Lower leg skin (tissue), 3 donors: ENCODE results near the gene NELL1.

ENCODE experiments used
- CTCF ChIP-seq, 3 donors: fragments of 450-650 bp; IDR thresholded peaks; one replicate each; pipeline ENCODE4 v1.5.1; 2016; ENCODE audit warnings: antibody characterized with exemption in 3 of 3, mild to moderate bottlenecking in 3 of 3, moderate library complexity in 2 of 3
- POLR2A ChIP-seq, 2 donors: fragments of 450-650 bp; IDR thresholded peaks; one replicate each; pipeline ENCODE4 v1.6.1; 2016 to 2017; ENCODE audit warnings: antibody characterized with exemption in 2 of 2, mild to moderate bottlenecking in 1 of 2, moderate library complexity in 1 of 2

GRCh38 chr11:20656901-20657300 is 12.5 kb upstream of the NELL1 start:
- no peak for TF ChIP-seq CTCF (IDR thresholded peaks at IDR 0.05)
- TF ChIP-seq POLR2A (IDR thresholded peaks at IDR 0.05) = no peak
